GM10266 (cell line): ENCODE data around the gene GATAD2B.

ENCODE experiments used
- DNase-seq: peaks from one replicate; pipeline ENCODE4 v3.0.0; 2012; ENCODE audit errors: extremely low spot score
- TF ChIP-seq, protein P1 (sequence below): IDR thresholded peaks from 2 replicates; pipeline ENCODE4 v1.5.1; 2012; ENCODE audit warnings: mild to moderate bottlenecking, low read depth; ENCODE audit not compliant: control insufficient read depth, insufficient read depth; ENCODE audit errors: missing control alignments

Gene GATAD2B

DNA sequence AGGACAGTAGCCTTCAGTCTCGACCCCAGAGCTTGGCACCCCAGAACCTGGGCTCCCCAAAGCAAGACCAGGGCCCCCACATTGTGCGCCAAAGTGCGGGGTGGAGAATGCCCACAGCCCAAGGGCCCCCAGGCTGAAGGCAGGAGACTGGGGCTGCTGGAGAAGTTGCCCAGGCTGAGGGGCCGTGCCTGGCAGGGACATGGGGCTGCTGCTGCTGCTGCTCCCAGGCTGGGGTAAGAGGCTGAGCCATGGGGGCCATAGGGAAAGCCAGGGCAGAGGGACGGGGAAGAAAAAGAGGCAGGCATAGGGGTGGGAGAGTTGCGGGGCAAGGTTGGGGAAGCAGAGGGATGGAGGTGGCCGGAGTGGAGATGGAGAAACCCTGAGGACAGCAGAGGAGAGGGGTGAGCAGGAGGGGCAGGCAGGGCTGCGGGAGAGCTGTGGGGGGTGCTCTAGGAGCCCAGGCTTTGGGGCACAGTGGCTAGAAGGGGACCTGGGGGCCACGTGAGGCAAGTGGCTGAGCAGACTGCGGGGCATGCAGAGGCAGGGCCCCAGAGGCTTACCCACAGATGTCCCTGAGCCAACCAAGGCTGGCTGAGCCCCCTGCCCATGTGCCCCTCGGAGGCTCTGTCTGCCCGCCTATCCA lies 128.7 kb downstream of the GATAD2B start:
- no peak for DNase-seq
- TF ChIP-seq, protein P1, sequence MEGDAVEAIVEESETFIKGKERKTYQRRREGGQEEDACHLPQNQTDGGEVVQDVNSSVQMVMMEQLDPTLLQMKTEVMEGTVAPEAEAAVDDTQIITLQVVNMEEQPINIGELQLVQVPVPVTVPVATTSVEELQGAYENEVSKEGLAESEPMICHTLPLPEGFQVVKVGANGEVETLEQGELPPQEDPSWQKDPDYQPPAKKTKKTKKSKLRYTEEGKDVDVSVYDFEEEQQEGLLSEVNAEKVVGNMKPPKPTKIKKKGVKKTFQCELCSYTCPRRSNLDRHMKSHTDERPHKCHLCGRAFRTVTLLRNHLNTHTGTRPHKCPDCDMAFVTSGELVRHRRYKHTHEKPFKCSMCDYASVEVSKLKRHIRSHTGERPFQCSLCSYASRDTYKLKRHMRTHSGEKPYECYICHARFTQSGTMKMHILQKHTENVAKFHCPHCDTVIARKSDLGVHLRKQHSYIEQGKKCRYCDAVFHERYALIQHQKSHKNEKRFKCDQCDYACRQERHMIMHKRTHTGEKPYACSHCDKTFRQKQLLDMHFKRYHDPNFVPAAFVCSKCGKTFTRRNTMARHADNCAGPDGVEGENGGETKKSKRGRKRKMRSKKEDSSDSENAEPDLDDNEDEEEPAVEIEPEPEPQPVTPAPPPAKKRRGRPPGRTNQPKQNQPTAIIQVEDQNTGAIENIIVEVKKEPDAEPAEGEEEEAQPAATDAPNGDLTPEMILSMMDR, result no peak

DNA sequence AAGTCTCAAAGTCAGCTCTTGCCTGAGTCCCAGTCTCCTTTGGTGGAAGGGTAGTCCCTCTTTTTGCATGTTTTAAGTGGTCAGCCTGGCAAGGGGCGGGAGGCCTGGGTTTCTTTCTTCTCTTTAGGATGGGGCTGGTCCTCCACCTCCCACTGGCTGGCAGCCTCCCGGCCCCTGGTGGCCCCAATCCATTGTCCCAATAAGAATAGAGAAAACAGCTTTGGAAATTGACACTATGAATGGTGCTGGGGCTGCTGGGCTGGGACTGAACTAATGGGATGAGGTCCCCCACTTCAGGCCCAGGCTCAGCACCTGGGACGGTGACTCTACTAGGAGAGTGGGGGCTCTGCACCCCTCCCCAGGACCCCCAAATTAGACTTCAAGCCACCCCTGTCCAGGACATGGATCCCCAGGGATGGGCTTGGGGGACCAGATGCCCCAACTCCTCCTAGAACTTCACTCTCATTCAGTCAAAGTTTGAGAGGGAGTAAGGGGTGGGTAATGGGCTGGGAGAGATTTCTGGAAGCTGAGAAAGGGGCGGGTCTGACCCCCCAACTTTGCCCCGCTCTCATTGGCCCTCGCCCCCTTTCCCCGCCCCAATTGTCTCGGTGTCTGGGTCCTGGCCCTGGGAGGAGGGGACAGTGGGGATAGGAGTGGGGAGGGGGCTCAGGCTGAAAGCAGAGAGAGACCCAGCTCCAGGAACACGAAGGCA lies 129.4 kb downstream of the GATAD2B start:
- DNase-seq, result no peak
- TF ChIP-seq, protein P1, result no peak

DNA sequence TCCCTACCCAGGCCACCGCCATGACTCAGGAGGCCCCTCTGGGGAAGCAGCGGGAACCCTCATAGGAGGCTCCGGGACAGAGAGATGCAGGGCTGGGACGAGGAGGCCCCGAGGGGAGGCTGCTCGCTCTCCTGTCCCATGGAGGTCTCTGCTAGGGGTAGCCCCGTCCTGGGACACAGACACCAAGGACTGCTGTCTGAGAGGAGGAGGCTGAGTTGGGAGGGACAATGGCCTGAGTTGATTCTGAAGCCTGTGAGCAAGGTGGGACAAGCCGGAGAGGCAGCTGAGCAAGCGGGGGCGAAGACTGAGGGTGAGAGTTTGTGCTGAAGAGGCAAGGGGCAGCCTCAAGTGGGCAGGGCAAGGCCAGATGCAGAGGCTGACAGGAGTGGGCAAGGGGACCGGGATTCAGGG lies 130.1 kb downstream of the GATAD2B start:
- DNase-seq, result no peak
- TF ChIP-seq, protein P1, result no peak

DNA sequence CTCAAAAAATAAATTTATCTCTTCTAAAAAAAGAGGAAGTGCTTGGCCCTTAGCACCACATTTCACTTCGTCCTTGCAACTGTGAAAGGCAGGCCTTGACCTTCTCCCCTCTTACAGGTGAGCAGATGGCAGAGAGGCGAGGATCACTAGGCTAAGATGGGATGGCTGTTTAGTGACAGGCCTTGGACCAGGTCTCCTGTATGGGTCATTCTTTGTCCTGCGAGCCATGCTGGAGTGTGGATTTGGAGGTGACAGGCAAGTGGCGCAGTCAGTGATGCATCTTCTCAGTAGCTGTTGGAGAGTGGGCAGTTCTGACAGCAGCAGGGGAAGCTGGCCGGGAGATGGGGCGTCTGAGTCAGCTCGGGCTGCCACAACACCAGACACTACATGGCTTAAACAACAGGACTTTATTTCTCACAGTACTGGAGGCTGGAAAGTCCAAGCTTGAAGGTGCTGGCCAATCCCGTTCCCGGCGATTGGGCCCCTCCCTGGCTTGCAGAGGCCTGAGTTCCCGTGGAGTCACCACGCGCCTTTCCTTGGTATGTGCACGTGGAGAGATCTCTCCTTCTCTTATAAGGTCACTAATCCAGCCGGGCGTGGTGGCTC lies 131.0 kb downstream of the GATAD2B start:
- no peak for DNase-seq

DNA sequence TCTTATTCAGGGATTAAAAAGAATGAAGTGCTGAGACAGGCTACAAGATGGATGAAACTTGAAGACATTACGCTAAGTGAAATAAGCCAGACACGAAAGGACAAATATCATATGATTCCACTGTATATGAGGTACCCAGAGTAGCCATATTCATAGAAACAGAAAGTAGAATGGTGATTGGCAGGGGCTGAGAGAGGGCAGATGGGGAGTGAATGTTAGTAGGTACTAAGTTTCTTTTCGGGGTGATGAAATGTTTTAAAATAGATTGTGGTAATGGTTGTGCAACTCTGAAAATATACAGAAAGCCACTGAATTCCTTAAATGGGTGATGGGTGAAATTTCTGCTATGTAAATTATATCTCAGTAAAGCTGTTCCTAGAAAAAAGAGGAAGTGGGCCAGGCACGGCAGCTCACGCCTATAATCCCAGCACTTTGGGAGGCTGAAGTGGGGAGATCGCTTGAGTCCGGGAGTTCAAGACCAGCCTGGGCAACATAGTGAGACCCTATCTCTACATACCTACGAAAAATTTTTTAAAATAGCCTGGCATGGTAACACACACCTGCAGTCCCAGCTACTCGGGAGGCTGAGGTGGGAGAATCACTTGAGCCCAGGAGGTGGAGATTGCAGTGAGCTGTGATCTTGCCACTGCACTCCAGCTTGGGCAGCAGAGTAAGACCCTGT lies 131.7 kb downstream of the GATAD2B start:
- peak; percentile 90 for DNase-seq

More for the DNA sequence above, 131.0 kb downstream of the GATAD2B start:
- TF ChIP-seq, protein P1, result peak; percentile 10

DNA sequence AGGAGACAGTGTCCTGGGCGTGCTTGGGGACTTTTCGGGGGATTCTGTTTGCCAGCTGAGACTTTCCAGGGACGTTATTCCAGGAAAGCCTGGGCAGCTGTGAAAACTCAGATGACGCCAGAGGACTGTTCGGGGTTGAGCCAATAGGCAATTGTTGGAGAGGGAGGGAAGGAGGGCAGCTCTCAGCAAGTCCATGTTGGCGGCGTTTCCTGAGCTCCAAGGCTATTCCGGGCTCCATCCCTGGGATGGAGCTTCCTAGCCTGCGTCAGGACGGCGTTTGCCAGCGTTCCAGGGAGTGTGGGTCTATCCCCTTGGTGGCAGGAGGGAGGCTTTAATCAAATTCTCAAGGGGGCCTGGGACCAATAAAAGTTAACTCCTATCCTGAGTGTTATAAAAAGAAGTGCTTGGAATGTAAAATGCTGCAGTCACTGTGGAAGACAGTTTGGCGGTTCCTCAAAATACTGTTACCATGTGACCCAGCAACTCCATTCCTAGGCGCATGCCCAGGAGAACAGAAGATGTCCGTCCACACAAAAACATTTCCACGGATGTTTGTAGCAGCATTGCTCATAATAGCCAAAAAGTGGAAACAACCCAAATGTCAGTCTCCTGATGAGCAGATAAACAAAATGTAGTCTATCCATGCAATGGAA lies 132.3 kb downstream of the GATAD2B start:
- no peak for DNase-seq

More for the DNA sequence above, 131.7 kb downstream of the GATAD2B start:
- TF ChIP-seq, protein P1, result no peak

More for the DNA sequence above, 132.3 kb downstream of the GATAD2B start:
- TF ChIP-seq, protein P1, result no peak
